ENCODE measurements around the gene CNDP1.

DNA sequence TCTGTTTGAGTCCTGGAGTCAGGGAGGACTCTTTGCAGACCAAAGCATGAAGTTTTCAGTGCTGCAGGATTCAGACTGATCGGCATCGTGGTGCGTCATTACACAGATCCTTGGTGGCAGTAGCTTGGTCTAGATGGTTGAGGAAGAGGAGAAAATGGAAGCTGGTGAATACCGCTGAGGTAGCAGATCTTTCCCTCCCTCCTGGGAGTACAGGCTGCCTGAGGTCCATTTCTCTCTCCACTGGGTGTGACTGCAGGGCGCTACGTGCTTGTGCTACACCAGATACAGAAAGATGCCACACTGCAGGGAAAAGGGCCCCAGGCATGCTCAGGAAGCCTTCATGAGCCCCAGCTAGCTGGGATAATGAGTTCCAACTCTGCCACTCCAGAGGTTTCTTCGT lies 3.3 kb upstream of the CNDP1 start:
- TF ChIP-seq POLR2A (IDR thresholded peaks at IDR 0.05; ENCODE audit: extremely low read depth, insufficient read length), result no peak
- TF ChIP-seq, protein P1, sequence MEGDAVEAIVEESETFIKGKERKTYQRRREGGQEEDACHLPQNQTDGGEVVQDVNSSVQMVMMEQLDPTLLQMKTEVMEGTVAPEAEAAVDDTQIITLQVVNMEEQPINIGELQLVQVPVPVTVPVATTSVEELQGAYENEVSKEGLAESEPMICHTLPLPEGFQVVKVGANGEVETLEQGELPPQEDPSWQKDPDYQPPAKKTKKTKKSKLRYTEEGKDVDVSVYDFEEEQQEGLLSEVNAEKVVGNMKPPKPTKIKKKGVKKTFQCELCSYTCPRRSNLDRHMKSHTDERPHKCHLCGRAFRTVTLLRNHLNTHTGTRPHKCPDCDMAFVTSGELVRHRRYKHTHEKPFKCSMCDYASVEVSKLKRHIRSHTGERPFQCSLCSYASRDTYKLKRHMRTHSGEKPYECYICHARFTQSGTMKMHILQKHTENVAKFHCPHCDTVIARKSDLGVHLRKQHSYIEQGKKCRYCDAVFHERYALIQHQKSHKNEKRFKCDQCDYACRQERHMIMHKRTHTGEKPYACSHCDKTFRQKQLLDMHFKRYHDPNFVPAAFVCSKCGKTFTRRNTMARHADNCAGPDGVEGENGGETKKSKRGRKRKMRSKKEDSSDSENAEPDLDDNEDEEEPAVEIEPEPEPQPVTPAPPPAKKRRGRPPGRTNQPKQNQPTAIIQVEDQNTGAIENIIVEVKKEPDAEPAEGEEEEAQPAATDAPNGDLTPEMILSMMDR (IDR thresholded peaks at IDR 0.05; ENCODE audit: low read depth, low read length), result no peak
